Astrocyte of the hippocampus (primary cell): ENCODE results near the gene RHOT2.
A peak's percentile ranks its signal among the peaks of the same experiment; 100 is the strongest.

Experiments used
- DNase-seq: peaks from one replicate; pipeline ENCODE4 v3.0.0; 2011; ENCODE audit warnings: low read depth, low spot score

RHOT2 gene

DNA sequence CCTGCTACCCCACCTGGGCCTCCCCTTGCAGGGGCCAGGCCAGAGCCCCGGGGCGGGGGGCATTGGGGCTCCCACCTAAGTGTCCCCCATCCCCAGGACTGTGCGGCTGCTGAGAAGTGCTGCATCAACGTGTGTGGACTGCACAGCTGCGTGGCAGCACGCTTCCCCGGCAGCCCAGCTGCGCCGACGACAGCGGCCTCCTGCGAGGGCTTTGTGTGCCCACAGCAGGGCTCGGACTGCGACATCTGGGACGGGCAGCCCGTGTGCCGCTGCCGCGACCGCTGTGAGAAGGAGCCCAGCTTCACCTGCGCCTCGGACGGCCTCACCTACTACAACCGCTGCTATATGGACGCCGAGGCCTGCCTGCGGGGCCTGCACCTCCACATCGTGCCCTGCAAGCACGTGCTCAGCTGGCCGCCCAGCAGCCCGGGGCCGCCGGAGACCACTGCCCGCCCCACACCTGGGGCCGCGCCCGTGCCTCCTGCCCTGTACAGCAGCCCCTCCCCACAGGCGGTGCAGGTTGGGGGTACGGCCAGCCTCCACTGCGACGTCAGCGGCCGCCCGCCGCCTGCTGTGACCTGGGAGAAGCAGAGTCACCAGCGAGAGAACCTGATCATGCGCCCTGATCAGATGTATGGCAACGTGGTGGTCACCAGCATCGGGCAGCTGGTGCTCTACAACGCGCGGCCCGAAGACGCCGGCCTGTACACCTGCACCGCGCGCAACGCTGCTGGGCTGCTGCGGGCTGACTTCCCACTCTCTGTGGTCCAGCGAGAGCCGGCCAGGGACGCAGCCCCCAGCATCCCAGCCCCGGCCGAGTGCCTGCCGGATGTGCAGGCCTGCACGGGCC is 35.2 kb upstream of the RHOT2 start:
- DNase-seq = no peak

DNA sequence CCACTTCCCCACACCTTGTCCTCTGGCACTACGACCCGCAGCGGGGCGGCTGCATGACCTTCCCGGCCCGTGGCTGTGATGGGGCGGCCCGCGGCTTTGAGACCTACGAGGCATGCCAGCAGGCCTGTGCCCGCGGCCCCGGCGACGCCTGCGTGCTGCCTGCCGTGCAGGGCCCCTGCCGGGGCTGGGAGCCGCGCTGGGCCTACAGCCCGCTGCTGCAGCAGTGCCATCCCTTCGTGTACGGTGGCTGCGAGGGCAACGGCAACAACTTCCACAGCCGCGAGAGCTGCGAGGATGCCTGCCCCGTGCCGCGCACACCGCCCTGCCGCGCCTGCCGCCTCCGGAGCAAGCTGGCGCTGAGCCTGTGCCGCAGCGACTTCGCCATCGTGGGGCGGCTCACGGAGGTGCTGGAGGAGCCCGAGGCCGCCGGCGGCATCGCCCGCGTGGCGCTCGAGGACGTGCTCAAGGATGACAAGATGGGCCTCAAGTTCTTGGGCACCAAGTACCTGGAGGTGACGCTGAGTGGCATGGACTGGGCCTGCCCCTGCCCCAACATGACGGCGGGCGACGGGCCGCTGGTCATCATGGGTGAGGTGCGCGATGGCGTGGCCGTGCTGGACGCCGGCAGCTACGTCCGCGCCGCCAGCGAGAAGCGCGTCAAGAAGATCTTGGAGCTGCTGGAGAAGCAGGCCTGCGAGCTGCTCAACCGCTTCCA is 34.4 kb upstream of the RHOT2 start:
- DNase-seq = no peak

DNA sequence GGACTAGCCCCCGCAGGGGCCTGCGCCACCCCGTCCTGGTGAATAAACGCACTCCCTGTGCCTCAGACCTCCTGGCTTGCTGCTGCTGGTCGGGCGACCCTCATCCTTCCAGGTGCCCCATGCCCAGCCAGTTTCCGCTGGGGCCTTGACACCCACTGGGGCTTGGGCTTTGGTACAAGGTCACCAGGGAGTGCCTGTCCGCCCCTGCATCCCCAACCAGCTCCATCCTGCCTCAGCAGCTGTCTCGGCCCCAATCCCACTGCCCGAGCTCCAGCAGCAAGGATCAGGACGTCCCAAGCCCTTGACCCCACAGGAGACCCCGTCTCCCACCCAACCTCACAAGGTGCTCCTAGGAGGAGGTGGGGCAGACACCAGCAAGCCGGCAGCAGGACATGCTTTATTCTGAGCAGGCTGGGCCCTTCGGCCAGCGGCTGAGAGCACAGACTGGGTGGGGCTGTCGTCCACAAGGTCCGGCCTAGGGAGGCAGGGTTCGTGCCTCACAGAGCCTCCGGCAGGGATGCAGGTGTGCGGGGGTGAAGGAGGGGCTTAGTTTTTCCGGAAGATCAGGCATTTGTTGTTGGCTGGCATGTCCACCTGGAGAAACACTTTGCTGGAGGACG is 33.8 kb upstream of the RHOT2 start:
- DNase-seq = no peak

DNA sequence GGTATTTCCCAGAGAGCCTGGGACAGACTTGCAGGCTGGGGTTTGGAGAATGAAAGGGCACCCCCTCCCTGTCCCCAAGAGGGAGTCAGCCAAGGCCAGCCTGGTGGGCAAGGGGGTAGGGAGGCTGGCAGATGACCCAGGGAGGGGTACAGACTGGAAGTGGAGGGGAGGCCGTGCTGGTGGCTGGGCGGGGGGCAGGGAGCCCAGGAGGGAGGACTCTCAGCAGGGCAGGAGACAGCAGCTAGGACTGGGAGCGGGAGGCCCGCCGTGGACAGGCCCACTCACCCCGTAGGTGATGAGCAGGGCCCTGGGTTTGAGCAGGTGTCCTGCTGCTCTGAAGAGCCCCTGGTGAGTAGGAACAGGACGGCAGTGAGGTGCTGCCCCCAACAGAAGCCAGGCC is 32.9 kb upstream of the RHOT2 start:
- no peak for DNase-seq

DNA sequence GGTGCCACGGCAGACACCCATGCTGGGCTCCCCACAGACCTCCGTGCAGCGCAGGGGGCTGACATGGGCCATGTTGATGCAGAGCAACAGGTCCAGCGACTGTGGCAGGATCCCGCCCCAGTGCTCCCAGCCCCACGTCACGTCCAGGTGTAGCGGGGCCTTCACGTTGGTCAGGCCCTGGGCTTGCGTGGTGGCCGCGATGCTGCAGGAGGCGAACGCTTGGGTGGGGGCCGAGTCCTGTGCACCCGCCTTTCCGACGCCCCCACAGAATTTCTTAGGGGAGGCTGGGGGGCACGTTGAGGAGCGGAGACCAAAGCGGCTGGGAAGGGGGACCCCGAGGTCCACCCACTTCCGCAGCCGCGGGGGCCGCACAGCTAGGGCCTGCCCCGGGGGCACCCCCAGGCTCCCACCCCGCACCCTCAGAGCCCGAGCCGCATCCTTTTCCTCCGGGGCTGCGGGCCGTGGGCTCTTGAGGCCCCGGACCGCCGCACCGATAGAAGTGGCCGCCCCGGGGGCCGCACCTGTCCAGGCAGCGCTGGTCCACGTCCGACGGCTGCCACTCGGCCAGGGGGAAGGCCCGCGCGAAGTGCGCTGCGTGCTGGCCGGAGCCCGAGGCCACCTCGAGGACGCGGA is 32.2 kb upstream of the RHOT2 start:
- DNase-seq = no peak

DNA sequence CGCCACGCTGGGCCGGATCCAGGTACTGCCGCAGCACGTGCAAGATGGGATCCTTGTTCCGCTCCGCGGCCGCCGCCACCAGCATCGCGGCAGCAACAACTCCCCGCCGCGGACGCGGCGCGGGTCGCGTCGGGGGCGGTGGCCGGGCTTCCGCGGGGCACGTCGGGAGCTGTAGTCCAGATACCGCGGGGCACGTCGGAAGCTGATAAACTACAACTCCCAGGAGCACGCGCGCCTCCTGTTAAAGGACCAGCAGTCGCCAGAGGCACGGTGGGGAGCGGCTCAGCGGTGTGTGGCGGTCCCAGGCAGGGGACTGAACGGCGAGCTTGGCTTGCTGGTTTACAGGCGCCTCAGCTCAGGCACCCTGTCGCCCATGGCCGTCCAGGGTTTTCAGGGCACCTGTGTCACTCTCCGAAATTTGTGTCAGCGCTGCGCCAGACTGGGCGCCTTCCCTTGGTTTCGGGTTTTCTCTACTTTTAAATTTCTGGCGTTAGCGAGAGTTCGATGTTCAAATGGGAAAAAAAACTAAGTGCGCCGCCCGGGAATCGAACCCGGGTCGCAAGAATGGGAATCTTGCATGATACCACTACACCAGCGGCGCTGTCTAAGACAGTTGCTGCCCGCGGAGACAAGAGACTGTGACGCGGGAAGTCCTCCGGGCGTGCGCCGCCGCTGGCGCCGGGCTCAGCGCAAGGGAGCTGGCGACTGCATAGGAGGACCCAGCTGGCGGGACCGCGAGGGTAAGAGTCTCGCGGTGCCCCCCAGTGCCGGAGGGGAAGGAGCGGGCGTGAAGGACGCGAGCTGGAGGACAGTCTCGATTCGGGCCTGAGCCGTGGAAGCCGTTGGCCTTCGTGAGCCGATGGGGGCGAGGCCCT is 31.5 kb upstream of the RHOT2 start, which contains the start of gene METTL26:
Gene METTL26 (minus strand): TSS at position 100 of the 875 bp plus-strand sequence. CDS start 15 bp downstream, at position 85.
- DNase-seq = peak; percentile 97

DNA sequence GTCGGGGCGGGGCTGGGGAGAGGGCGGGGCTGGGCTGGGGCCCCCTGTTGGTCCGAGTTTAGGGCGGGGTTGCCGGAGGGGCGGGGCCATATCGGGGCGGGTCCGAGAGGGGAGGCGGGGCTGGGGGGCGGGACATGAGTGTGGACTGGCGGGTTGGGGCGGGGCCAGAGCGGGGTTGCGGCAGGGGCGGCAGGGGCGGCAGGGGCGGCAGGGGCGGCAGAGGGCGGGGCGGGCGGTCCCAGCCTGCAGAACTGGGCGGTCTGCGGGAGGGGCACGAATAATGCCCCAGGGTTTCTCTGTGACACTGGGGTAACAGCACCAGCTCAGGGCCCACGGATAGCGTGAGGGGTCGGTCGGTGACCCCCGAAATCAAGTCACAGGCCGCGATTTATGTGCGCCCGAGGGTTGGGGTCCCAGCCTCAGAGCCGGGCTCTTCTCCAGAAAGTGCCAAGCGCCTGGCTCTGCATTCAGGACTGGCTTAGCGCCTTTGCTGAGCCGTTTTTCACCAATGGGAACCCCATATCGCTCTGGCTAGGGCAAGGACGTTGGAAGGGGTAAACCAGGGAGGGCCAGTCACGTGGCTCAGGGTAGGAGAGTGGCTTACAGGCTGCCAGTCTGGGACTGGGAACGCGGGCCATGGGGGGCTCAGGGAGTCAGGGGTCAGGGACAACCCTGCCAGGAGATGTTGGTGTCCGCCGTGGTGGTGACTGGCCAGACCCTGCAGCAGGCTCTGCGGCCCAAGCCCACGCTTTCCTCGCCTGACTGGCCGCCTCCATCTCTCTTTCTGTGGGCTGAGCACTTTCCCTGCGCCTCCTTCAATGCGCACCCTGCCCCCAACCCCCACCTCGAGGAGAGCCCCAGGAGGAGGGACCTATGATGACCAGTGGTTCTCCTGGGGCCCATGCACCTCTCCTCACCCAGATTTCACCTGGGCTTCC is 30.6 kb upstream of the RHOT2 start:
- DNase-seq = peak; percentile 37

DNA sequence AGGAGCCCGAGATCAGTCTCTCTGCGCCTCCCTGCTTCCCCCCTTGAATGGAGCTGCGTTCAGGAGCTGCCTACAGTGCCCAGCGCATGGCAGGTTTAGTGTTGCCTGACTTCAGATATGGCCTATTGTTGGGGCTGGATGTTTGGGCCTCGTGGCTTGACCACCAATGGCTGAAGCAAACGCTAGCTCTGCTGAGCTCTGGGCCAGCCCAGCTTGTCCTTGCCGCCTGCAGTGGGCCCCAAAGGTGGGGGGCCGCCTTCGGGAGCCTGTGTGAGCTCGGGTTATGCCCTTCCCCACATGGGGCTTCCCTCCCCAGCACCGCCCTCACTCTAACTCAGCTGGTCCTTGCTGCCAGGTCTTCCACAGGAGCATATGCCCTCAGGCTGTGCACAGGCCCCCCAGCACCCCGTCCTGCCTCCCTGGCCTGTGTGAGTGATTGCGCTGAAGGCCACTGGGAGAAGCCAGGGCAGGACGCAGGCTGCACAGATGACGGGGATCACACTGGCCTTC is 29.8 kb upstream of the RHOT2 start:
- no peak for DNase-seq

DNA sequence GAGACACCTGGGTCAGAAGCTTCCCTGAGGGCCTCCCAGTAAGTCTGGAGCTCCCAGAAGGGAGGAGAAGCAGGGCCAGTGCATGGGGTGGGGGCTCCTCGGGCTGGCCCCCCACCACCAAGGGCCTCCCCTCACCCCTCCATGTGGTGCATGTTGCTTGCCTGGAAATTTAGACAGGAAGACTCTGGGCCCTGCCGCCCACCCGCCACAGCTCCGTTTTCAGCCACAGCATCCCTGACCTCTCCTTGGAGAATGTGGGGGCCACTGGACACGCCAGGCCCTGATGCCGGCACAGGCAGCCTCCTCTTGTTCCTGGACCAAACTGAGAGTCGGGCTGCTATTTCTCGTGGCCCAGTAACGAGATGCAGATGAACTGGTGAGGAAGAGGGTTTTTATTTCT is 29.1 kb upstream of the RHOT2 start:
- no peak for DNase-seq

DNA sequence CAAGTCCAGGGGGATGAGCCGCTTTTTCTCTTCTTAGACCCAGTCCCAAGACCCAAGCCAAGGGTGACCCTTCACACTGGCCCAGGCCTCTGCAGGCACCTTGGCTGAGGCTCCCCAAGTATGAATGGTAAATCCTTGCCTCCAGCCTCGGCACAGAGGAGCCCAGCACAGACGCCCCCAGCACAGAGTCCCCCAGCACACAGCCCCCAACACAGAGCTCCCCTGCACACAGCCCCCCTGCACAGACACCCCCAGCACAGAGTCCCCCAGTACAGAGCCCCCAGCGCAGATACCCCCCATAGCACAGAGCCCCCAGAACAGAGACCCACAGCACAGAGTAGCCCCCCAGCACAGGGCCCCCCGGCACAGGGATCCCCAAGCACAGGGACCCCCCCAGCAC is 27.3 kb upstream of the RHOT2 start:
- no peak for DNase-seq

DNA sequence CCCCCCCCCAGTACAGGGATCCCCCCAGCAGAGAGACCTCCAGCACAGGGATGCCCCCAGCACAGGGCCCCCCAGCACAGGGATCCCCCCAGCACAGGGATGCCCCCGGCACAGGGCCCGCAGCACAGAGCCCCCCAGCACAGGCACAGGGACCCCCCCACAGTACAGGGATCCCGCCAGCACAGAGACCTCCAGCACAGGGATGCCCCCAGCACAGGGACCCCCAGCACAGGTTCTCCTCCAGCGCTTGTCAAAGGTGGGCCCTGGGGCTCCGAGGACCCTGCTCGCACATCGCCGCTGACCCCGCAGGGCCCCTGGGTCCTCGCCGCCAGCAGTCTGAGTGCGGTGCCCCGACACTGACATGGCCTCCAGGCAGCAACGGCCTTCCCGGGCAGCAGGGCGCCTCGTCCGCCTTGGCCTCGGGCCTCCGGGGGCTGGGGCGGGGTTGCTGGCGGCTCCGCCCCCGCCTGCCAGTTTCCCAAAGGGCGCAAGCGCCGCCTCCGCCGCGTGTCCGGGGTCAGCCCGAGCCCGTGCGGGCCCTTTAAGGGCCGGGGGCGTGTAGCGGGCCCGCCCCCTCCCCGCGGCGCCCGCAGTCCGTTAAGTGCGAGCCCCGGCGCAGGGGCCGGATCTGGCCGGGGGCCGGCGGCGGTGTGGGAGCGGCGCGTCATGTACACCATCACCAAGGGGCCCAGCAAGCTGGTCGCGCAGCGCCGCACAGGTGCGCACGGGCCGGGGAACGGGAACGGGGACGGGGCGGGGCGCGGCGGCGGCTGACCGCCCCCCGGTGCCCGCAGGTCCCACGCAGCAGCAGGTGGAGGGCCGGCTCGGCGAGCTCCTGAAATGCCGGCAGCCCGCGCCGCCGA is 26.4 kb upstream of the RHOT2 start, which contains the start of gene MCRIP2:
Gene MCRIP2 (plus strand): TSS at position 503 of the 863 bp plus-strand sequence. CDS start 164 bp downstream, at position 667.
- DNase-seq = peak; percentile 86

DNA sequence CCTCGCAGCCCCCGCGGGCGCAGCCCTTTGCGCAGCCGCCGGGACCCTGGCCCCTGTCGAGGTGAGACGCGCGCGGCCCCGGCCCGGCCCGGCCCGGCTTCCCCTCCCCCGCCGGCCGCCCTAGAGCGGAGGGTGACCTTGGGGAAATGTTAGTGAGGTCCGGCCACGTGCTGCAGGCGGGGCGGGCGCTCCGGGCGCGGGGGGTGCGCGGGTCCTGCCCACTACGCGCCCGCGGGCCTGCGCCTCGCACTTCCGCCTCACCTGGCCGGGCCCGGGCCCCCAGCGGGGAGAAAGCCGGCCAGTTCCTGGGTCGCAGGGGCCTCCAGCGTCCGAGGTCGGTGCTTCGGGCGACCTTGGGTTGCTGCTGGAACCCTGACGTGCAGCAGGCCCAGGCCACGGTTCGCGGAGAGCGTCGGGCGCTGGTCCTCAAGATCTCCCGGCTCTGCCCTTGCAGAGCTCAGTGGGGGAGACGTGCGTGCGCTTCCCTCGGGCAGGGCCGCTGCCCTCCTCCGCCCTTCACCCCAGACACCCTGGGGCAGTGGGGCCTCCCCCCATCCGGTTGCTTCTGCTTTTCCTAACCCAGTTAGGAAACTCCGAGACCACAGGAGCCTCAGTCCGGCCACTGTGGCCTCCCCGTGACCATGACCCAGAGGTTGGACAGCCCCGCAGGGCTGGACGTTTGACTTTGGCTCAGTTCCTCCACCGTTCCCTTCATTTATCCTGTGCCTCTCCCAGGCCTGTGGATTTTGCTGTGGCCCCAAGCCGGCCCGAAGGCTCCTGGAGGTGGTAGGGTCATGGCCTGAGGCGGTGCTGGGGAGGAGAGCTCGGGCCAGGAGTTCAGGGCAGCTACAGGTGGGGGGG is 25.5 kb upstream of the RHOT2 start:
- peak; percentile 45 for DNase-seq

DNA sequence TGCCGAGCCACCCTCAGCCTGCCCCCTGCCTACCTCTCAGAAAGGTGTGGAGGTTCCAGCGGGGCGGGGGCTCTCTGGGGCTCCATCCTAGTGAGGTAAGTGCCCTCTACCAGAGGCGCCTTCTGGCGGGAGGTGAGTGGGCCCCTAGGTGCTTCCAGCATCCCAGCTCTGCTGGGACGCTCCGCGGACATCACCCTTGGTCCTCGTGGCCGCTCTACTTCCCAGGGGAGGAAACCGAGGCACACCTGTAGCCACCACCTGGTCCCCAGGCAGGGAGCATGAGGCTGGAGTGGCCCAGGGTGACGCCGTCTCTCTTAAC is 24.9 kb upstream of the RHOT2 start:
- DNase-seq = no peak

DNA sequence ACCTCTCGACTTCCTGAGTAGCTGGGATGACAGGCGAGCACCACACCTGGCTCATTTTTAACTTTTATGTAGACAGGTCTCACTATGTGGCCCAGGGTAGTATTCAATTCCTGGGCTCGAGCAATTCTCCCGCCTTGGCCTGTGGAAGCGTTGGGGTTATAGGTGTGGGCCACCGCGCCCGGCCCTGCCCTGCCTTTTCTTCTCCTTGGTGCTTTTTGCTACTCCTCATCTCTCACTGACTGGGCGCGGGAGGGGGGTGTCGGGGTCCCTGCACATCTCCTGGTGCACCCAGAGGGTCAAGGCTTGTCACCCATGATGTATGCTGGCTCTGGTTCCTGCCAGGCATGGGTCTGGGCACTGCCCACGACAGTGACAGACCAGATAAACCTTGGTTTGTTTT is 23.4 kb upstream of the RHOT2 start:
- no peak for DNase-seq

DNA sequence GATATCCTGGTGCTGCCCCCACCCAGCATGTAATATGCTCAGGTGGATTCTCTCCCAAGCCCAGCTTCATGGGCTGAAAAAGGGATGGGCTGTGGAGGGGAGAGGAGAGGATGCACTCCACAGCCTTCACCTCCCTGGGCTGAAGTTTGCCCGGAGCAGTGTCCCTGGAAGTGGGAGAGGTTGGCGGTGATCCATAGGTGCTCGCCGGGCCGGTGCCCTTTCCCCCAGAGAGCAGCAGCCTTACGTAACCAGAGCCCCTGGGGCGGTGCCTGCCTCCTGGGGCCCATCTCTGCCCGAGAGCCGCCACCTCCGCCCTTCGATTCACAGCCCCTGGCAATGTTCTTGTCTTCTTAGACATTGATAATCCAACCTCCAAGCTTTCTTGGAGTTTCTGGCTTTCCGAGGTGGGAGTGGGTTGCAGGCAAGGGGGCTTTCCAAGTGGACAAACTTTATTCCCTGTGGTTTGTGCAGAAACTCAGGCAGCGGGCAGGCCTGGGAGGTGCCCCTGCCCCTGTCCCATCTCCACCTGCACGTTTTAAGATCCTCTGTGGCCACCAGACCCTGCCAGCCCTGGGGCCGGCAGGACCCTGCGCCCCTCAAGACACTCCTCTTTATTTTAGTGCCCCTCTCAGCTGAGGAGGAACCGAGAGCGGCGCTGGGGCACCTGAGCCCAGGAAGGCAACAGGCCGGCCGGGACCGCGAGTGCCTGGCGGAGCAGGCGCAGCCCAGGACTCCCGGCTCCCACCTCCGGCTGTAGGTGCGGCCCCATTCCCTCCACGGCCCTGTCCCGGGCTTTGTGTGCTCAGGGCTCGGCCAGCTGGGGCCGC is 21.9 kb upstream of the RHOT2 start:
- DNase-seq = no peak

DNA sequence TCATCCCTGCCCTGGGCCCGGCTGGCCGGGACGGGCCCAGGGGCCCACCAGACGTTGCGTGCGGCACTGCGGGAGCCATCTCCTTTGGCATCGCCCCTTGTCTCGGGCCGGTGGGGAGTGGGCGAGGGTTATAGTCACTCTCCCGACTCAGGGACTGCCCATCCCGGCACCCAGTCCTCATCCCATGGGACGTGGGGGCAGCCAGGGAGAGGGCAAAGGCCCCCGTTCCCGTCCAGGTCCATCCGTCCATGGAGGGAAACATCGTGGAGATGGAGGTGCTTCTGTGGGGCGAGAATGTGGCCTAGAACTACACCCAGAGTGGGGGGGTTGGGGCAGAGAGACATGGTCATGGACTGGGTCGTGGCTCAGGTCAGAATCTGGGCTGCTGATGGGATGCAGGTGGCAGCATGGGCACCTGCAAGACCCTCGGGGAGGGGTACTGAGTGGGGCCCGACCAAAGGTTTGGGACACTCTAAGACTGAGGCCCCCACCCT is 21.2 kb upstream of the RHOT2 start:
- DNase-seq = no peak
